ENCODE results near the gene DRC7. TPM values are rescaled to one million over a fixed set of nuclear protein-coding genes. Genes with fewer than 3 reads are reported as not detected.

The DRC7 gene
- total RNA-seq, 4 donors from 2014 or later, result 0.79 TPM; not detected in 3

- Histone ChIP-seq H3K36me3 (no peaks in the 10 kb centered on the region), H3K4me1 (peaks cover 0 to 21% (median 7%) of the 10 kb centered on the region in 3 donors), H3K27ac (no peak overlapping the region), H3K9me3 (no peaks in the 10 kb centered on the region), H3K27me3 (no peaks in the 10 kb centered on the region), H3K4me3 (no peak overlapping the region)
- 69 to 73% methylated on average over 3 to 4 of the region's 7 CpGs for WGBS, 2 donors
- TF ChIP-seq, protein P1, sequence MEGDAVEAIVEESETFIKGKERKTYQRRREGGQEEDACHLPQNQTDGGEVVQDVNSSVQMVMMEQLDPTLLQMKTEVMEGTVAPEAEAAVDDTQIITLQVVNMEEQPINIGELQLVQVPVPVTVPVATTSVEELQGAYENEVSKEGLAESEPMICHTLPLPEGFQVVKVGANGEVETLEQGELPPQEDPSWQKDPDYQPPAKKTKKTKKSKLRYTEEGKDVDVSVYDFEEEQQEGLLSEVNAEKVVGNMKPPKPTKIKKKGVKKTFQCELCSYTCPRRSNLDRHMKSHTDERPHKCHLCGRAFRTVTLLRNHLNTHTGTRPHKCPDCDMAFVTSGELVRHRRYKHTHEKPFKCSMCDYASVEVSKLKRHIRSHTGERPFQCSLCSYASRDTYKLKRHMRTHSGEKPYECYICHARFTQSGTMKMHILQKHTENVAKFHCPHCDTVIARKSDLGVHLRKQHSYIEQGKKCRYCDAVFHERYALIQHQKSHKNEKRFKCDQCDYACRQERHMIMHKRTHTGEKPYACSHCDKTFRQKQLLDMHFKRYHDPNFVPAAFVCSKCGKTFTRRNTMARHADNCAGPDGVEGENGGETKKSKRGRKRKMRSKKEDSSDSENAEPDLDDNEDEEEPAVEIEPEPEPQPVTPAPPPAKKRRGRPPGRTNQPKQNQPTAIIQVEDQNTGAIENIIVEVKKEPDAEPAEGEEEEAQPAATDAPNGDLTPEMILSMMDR (IDR thresholded peaks at IDR 0.05), result no peak
- TF ChIP-seq POLR2A (IDR thresholded peaks at IDR 0.05), result no peak
- DNase-seq, result no peak
- intact Hi-C loops (cut with DNase I), result no loop called here
Observed at GRCh38 chr16:57679767-57680482, 14.7 kb upstream of the DRC7 start.

GRCh38 chr16:57680842-57681375, 13.7 kb upstream of the DRC7 start:
- H3K4me3 ChIP-seq, result no peak overlapping the region
- no peak for DNase-seq
- WGBS, 2 donors, result 61 to 67% methylated on average over 5 of the region's 5 CpGs
- intact Hi-C loops (cut with DNase I), result no loop called here
- H3K27me3 ChIP-seq, result no peaks in the 10 kb centered on the region
- no peak overlapping the region for H3K27ac ChIP-seq
- peaks cover 0 to 21% (median 7%) of the 10 kb centered on the region in 3 donors for H3K4me1 ChIP-seq
- TF ChIP-seq, protein P1 (IDR thresholded peaks at IDR 0.05), result no peak
- no peak for TF ChIP-seq POLR2A (IDR thresholded peaks at IDR 0.05)
- H3K9me3 ChIP-seq, result no peaks in the 10 kb centered on the region
- H3K36me3 ChIP-seq, result no peaks in the 10 kb centered on the region

DNA sequence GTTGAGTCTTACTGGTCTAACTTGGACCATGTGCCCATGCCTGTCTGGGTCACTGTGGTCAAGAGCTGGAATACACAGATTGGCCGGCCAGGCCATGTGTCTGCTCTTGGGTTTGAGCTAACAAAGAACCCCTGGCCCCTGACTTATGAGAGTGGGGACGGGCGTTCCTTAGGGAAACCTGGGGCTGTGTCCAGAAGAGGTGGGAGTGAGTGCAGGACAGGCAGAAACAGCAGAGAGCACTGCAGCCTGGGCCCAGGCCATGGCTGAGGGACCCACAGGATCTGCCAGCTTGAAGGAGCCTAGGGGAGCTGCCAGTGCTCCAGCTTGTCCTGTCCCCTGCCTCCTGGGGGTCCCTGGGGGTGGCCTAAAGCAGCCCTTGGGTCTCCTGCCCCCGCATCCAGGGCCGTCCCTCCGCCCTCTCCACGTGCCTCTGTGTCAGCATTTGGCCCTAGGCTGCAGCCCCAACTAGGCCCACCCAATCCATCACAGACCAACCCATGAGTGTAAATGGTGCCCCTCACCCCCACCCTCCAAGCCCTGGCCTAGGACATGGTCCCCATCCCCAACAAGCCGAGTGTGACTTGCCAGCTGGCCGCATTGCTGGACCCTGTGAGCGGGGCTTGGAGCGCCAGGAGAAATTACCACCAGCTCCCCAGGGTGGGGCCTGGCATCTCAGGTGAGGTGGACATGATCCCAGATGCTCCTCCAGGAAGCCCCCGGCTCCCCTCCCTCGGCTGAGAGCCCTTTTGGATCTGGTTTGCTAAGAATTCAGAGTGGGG, 12.5 kb upstream of the DRC7 start:
- TF ChIP-seq, protein P1 (IDR thresholded peaks at IDR 0.05), result no peak
- TF ChIP-seq POLR2A (IDR thresholded peaks at IDR 0.05), result no peak
- peaks cover 0 to 18% (median 7%) of the 10 kb centered on the region in 3 donors for H3K4me1 ChIP-seq
- H3K4me3 ChIP-seq, result no peak overlapping the region
- no peak overlapping the region for H3K27ac ChIP-seq
- H3K27me3 ChIP-seq, result no peaks in the 10 kb centered on the region
- intact Hi-C loops (cut with DNase I), result no loop called here
- no peaks in the 10 kb centered on the region for H3K9me3 ChIP-seq
- WGBS, 2 donors, result 80% methylated on average over 10 of the region's 13 CpGs; no CpG with 5 or more reads in 1 of the 2 donors
- DNase-seq, result no peak
- H3K36me3 ChIP-seq, result no peaks in the 10 kb centered on the region

DNA sequence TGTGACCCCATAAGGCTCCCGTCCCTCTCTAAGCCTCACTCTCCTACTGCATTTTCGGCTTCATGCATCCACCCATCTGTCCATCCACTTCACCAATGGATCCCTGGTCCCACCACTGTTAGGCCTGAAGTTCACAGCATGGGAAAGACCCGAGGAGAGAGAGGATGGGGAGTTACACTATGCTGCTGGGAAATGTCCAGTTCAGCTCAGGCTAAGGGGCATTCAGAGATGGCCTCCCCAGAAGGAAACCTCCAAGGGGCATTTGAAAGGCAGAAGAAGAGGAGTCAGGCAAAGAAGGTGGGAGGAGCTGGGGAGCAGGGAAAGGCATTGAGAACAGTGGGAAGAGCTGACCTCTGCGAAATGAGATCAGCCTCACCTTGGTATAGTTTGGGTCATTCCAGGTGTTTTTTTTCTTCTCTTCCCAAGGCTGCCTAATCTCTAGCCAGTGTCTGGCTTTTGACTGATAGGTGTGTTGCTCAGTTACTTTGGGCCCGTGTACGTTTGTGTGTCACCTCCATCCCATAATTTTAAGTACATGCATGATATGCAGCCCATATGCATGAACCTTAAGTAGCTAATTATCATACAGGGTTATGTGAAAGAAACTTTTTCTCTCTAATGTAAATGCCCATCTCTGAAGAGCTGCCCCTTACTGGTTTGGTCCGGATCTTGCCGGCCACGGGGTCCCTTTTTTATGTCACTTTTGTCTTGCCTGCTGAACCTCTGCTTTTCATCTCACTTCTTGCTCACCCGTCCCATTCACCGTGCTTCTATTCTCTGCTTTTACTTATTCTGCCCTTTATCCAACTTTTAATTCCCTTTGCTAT, 11.6 kb upstream of the DRC7 start:
- H3K27me3 ChIP-seq, result no peaks in the 10 kb centered on the region
- no peak for DNase-seq
- H3K9me3 ChIP-seq, result no peaks in the 10 kb centered on the region
- no peak overlapping the region for H3K4me3 ChIP-seq
- TF ChIP-seq, protein P1 (IDR thresholded peaks at IDR 0.05), result no peak
- TF ChIP-seq POLR2A (IDR thresholded peaks at IDR 0.05), result no peak
- no peaks in the 10 kb centered on the region for H3K36me3 ChIP-seq
- WGBS, 2 donors, result 77 to 83% methylated on average over 10 to 11 of the region's 11 CpGs
- no peak overlapping the region for H3K27ac ChIP-seq
- peaks cover 0 to 9% (median 4%) of the 10 kb centered on the region in 3 donors for H3K4me1 ChIP-seq
- intact Hi-C loops (cut with DNase I), result no loop called here

Measured in esophagus squamous epithelium (tissue), 5 donors.